Hippocampal formation (tissue), 2 donors: Measurements from ENCODE around the gene ANKLE2.
"Not testable (repeated sequence)": the region's sequence is repeated elsewhere in the genome, so short reads cannot be mapped to it uniquely, and the experiment has no call there.

Experiments
- DNase-seq, 2 donors: peaks; one replicate each; lab custom pipeline; 2025; lab: John Stamatoyannopoulos, UW

Gene ANKLE2

DNA sequence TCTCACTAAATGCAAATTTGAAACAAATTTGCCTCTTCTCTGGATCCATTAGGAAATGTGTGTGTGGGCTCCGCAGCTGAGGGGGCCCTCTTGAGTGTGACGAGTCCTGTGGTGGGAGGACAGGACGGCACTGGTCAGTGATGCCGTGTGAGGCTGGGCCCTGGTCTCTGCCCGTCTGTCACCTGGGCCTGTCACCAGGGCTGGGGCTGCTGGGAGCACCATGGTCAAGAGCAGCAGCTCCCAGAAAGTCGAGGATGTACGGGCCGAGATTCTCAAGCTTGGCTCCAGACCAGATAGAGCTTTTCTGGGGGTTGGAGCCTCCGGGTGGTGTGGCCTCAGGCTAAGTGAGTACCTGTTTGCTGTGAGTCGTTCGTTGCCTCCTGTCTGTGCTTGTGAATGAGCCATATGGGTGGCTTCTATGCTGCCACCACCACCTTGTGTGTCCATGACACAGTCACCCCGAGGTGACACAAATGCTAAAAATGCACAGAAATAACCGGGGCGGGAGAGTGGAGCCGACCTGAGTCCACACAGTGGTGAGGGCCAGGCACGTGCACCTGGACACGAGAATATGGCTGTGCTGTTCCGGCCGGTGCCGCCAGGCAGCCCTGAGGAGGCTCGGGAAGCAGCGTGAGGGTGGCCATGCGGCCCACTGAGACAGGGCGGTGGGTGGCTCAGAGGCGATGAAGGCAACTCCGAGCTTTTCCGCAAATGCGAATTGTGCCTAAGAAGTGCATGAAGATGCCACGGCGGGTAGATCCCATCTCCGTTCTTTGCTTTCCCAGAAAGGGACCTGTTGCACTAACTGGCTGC, 42.3 kb downstream of the ANKLE2 start:
- DNase-seq, result no peak

DNA sequence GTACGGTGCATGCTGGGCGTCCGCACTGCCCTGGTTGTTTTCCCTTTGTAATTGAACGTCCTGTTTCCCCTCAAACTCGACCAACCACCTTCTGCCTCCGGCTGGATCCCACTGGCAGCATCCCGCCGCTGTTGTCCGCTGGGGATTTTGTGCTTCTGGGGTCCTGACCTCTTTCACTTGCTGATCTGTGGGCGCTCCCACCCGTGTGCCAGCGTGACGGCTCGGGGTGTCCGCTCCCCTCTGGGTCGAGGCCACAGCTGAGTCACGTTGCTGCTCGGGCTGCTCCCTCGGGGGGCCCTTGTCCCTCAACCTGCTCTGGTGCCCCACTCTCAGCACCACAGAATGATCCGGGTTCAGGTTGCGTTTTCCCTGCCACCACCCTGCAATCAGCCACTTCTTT, 43.0 kb downstream of the ANKLE2 start:
- DNase-seq, result no peak

DNA sequence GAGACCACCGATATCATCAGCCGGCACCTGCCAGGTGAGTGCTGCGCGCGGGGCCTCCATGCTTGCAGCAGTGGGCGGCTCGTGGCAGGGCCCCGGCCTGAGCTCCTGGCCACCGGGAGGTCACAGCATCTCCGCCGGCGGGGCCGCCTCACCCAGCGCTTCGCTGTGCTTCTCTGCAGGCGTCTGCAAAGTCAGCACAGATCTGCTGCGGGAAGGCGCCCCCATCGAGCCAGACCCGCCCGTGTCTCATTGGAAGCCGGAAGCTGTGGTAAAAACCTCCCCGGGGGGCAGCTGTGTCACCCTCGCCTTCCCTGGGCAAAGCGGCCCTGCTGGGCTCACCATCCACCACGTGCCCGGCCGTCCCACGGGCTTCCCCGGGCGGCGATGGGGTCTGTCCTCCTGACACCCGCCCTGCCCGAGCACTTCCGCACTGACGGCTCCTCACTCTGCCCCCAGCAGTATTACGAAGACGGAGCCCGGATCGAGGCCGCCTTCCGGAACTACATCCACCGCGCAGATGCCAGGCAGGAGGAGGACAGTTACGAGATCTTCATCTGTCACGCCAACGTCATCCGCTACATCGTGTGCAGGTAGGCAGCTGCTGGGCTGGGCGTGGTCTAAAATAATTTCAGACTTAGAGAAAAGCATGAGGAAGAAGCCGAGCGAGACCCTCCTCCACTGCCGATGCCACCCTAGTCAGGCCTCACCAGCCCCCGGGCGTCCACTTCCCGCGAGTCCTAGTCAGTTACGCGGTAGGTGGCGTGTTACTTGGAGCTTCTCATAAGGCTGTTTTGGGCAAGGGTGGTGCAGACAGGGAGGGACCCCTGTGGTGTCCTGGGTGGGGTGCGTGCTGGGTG, 43.9 kb downstream of the ANKLE2 start:
- DNase-seq, result no peak

DNA sequence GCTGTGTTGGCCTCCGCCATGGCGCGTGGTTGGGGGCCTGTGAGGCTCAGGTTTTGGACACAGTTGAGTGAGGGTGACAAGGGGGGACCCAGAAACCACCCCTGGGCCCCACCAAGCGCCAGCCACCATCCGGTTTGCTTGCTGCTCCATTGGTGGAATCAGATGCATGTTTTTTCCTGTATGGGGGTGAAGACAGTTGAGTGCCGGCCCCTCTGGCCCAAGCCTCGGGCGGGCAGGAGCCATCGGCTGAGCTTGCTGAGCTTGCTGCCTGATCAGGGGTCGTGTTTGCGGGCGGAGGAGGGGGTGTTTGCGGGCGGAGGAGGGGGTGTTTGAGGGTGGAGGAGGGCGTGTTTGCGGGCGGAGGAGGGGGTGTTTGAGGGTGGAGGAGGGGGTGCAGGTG, 44.6 kb downstream of the ANKLE2 start:
- no peak for DNase-seq

DNA sequence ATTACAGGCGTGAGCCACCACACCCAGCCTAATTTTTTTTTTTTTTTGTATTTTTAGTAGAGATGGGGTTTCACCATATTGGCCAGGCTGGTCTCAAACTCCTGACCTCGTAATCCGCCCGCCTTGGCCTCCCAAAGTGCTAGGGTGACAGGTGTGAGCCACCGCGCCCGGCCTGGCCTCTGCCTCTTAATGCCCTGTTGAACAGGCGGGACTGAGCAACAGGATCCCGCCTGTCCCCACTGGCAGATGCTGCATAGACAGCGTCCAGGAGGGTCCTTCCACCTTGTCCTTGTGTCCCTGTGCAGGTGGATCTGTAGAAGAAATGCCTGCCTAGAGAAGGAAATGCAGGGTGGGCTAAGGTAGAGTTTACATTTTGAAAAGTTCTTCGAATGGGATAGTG, 45.3 kb downstream of the ANKLE2 start:
- no peak for DNase-seq

DNA sequence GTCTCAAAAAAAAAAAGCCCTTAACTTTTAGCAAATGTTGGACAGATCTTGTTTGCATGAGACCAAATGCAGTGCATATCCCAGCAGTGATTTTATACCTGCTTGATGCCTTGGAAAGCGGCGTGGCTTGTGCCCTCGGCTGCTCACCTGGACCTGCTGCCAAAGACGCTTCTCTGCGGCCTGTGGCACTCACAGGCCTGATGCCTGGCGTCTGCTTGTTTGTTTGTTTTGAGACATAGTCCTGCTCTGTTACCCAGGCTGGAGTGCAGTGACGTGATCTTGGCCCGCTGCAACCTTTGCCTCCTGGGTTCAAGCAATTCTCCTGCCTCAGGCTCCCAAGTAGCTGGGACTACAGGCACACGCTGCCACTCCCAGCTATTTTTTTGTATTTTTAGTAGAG, 45.8 kb downstream of the ANKLE2 start:
- no peak for DNase-seq

DNA sequence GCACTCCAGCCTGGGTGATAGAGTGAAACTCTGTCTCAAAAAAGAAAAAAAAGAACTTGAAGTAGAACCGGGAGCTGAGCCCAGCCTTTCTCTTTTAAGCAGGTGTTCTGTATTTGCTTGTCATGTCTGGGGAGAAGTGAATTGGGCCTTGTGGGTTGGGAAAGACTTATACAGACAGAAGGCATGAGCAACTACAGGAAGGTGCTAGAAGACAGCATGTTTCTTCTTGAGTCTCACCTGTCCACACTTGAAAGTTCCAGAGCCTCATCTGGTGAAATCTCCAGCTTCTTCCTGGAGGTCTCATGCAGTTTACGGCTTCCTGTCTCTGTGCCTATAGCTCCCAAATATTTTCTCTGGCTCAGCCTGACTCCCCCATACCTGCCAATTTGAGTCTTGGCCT, 48.5 kb downstream of the ANKLE2 start:
- no peak for DNase-seq

DNA sequence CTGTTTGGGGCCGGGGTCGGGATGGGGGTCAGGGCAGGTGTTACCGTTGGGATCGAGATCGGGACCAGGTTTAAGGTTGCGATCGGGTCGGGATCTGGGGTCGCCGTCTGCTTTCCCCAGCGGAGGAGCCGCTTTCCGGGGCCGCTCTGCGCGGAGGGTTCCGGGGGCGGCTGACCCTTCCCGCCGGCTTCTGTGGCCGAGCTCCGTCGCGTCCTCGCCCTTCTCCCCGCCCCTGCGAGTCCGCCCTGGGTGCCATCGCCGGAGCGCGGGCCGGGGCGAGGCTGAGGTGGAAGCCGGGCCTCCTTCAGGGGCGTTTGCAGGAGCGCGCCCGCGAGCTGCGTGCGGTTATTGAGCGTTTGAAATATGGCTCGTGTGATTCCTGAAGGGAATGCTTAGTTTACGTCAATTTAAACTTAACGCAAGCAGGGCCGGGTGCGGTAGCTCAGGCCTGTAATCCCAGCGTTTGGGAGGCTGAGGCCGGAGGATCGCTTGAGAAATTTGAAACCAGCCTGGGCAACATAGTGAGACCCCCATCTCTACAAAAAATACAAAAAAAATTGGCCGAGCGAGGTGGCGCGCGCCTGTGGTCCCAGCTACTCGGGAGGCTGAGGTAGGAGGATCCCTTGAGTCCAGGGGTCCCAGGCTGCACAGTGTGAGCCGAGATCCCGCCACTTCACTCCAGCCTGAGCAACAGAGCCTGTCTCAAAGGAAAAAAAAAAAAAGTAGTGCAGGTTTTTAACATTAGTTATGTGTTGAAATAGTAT, 50.4 kb downstream of the ANKLE2 start:
- no peak for DNase-seq

DNA sequence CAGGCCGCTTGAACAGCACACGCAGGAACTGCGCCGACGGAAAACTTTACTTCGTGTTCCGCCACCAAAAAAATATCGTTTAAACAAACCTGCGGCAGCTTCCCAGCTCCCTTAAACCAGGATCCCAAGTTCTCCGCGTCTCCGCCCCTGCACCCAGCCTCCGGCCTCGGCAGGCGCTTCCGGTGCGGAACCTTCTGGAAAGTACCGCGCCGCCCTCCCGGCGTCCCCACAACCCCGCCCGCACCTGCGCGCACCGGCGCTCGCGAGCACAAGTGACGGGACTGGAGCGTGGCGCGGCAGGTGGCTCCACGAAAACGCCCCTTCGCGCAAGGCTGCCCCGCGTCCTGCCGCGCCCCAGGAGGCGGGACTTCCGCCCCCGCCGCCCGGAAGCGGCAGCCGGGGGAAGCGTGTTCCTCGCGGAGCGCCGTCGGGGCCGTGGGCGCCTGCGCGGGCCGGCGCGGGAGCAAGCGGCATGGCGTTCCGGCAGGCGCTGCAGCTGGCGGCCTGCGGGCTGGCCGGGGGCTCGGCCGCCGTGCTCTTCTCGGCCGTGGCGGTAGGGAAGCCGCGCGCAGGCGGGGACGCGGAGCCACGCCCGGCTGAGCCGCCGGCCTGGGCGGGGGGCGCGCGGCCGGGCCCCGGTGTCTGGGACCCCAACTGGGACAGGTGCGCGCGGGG, 51.1 kb downstream of the ANKLE2 start, which contains the start of gene PGAM5:
PGAM5 (plus strand) TSS at position 438 of the 675 bp plus-strand sequence; CDS start at position 473, 35 bp downstream.
- DNase-seq, result peak; percentile 64 to 67

DNA sequence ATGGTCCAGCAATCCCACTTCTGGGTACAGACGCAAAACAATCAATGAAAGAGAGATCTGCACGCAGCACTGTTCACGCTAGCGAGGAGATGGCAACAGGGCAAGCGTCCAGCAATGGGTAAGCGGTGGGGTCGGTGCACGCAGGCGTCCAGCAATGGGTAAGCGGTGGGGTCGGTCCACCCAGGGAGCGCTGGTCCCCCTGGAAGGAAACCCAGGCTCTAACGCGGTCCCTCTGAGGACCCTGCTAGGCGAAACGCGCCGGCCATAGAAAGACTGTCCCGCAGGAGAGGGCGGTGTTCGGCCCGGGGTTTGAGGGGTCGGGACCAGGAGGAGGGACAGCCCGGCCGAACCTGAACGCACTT, 51.6 kb downstream of the ANKLE2 start:
- no peak for DNase-seq

DNA sequence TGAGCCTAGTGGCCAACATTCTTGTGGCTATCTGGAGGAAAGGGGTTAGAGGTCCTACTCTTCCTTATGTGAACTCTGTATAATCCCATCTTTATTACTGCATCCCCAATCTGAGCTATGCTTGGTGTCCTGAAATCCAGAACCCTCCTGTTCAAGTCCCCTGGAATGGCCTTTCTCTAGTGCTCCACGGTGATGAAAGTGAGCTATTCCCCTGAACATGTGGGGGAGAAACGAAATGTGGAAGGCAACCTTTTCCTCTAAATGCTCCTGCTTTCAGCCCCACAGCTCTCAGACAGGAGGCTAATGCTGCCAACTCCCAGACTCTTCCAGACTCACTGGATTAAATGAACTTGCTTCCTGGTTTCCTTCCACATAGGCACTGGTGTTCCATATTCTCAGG, 53.5 kb downstream of the ANKLE2 start:
- DNase-seq, result no peak

DNA sequence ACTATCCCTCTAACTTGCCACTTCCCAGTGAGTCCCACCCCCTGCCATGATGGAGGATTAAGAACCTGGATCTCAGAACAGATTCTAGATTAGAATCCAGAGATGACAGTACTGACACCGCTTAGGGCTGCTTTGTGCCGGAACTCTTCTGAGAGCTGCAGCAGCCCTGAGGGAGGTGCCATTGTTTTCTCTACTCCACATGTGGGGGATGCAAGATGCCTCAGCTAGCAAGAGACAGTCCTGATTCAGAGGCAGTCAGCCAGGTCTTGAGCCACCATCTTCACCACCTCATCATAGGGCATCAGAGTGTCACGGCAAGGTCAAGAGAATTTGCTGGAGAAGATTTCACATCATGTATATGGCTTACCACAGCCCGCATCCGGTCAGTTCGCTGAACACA, 54.4 kb downstream of the ANKLE2 start:
- no peak for DNase-seq

DNA sequence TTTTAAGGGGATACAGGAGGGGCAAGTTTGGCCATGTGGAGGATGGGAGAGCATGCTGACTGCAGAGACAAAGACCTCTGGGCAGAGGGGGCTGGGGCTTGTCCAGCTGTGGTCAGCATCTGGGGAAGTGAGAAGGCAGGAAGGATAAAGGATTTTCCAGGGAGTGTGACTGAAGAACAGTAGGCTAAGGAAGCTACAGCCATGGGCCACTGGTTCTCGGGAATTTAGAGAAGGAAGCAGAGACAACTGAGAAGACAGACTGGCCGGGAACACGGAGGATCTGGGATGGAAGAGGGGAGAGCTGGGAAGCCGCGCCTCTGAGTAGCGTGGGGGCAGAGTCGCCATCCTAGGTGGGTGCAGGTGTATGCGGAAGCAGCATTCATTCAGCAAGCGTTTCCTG, 58.0 kb downstream of the ANKLE2 start:
- DNase-seq, result no peak

DNA sequence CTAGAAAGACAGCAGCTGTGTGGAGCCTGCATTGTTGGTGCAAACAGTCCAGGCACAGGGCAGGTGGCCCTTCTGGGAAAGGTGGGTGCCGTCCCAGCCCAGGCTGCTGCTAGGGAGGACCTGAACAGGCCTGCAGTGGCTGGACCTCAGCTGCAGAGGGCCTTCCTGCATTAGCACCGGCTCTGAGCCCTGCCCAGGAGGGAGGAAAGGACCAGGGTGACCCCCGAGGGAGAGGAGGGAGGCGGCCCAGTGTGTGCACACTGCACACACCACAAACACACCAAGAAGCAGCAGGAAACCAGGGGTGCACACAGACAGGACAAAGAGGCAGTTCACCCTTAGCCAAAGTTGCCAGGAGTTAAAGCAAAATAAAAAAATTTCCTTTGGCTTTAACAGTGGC, 59.0 kb downstream of the ANKLE2 start:
- no peak for DNase-seq

DNA sequence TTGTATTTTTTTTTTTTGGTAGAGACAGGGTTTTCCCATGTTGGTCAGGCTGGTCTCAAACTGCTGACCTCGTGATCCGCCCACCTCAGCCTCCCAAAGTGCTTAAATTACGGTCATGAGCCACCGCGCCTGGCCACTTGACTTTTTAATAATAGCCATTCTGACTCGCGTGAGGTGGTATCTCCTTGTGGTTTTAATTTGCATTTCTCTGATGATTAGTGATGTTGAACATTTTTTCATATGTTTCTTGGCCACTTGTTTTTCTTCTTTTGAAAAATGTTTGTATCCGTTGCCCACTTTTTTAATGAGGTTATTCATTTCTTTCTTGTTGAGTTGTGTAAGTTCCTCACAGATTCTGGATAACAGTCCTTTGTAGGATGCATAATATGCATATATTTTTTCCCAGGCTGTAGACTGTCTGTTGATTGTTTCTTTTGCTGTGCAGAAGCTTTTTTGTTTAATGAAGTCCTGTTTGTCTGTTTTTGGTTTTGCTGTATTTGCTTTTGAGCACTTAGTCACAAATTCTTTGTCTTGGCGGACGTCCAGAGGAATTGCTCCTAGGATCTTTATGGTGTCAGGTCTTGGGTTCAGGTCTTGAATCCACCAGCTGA, 61.3 kb downstream of the ANKLE2 start:
- DNase-seq, result no peak

DNA sequence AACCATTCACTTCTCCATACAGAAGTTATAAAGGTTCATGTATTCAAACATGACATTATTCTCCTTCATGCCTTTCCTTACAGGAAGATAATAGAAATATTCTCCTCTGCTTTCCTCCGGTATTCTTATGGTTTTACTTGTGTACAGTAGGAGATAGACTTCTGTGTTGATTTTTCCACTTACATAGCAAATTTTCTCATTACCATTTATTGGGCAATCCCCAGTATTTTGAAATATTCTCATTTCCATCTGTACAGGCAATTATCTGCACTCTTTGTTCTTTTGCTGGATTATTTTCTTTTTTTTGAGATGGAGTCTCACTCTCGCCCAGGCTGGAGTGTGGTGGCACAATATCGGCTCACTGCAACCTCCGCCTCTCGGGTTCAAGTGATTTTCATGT, 63.3 kb downstream of the ANKLE2 start:
- DNase-seq, result no peak

DNA sequence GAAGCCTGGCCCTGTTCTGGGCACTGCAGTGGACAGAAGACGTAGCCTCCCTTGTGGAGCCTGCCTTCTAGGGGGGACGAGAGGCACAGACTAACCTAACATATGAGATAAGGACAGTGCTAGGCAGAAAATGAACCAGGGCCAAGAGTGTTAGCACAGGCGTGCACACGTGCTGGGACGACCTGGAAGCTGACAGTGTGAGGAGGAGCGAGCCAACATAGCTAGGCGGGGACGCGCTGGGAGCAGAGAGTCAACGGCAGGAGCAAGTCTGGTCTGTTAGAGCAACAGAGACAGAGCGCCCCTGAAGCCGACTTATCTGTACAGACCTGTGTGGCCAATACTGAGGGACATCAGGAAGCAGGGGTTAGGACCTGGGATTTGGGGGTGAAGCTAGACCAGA, 66.2 kb downstream of the ANKLE2 start:
- DNase-seq, result no peak

DNA sequence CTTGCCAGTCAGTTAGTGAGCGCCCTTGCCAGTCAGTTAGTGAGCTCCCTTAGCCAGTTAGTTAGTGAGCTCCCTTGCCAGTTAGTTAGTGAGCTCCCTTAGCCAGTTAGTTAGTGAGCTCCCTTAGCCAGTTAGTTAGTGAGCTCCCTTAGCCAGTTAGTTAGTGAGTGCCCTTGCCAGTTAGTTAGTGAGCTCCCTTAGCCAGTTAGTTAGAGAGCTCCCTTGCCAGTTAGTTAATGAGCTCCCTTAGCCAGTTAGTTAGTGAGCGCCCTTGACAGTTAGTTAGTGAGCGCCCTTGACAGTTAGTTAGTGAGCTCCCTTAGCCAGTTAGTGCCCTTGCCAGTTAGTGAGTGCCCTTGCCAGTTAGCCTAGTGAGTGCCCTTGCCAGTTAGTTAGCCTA, 66.7 kb downstream of the ANKLE2 start:
- not testable (repeated sequence) for DNase-seq

DNA sequence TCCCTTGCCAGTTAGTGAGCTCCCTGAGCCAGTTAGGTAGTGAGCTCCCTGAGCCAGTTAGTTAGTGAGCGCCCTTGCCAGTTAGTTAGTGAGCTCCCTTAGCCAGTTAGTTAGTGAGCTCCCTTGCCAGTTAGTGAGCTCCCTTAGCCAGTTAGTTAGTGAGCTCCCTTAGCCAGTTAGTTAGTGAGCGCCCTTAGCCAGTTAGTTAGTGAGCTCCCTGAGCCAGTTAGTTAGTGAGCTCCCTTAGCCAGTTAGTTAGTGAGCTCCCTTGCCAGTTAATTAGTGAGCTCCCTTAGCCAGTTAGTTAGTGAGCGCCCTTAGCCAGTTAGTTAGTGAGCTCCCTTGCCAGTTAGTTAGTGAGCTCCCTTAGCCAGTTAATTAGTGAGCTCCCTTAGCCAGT, 69.6 kb downstream of the ANKLE2 start:
- not testable (repeated sequence) for DNase-seq

DNA sequence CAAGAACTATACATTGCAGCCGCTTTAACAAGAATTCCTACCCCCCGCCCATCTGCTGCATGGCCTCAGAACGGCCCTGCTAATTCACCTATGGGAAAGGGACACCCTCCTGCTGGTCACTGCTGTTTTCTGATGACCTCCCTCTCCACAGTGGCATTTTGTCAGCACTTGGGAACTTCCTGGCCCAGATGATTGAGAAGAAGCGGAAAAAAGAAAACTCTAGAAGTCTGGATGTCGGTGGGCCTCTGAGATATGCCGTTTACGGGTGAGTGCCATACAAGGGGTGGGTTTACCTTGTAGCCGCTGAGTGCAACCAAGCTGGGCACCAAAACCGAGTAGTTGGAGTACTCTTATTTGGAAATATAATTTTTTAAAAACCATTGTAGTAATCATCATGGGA, 71.5 kb downstream of the ANKLE2 start:
- no peak for DNase-seq

DNA sequence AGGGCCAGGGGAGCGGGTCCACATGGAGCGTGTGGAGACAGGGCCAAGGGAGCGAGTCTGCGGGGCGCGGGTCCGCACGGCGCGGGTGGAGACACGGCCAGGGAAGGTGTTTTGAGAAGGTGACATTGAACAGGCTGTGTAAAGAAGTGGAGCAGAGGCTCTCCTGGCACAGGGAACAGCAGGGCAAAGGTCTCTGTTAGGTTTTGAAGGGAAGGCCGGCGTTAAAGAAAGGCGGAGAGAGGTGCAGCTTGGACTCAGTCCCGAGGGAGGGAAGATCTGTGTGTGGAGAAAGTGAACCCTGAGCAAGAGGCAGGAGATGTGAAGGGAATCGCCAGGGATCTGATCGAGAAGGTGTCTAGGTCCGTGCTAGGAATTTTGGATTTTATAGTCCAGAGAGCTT, 72.4 kb downstream of the ANKLE2 start:
- no peak for DNase-seq
